HepG2 (cell line): ENCODE results near the gene ASCL3. TPM values are rescaled to one million over a fixed set of nuclear protein-coding genes. Genes with fewer than 3 reads are reported as not detected.

Source experiments
- ARHGAP35 ChIP-seq: sonication (generic); formaldehyde crosslinking; IDR thresholded peaks from 2 replicates; pipeline ENCODE4 v1.9.0; 2022; ENCODE audit warnings: mild to moderate bottlenecking, inconsistent platforms, moderate library complexity, missing genetic modification reagents, borderline replicate concordance
- ARNTL ChIP-seq: sonication (generic); formaldehyde crosslinking; IDR thresholded peaks from 2 replicates; pipeline ENCODE4 v1.4.0; 2020; ENCODE audit warnings: mild to moderate bottlenecking, missing genetic modification reagents
- DNMT1 ChIP-seq: sonication (generic); formaldehyde crosslinking; IDR thresholded peaks from 2 replicates; pipeline ENCODE4 v1.5.1; 2020; ENCODE audit warnings: mild to moderate bottlenecking, missing genetic modification reagents
- FOXA3 ChIP-seq: IDR thresholded peaks from 2 replicates; pipeline ENCODE4 v1.6.1; 2016; ENCODE audit warnings: missing genetic modification reagents, missing compliant biosample characterization
- GPN1 ChIP-seq: sonication (generic); formaldehyde crosslinking; IDR thresholded peaks from 2 replicates; pipeline ENCODE4 v1.5.1; 2020; ENCODE audit warnings: missing genetic modification reagents, borderline replicate concordance
- MAFF ChIP-seq: IDR thresholded peaks from 2 replicates; pipeline ENCODE4 v1.6.1; 2011; ENCODE audit warnings: low read depth, low read length, improper control_type of control experiment
- MAFG ChIP-seq: sonication (generic); formaldehyde crosslinking; IDR thresholded peaks from 2 replicates; pipeline ENCODE4 v1.5.1; 2020; ENCODE audit warnings: mild to moderate bottlenecking, missing genetic modification reagents
- MATR3 ChIP-seq: sonication (generic); formaldehyde crosslinking; IDR thresholded peaks from 2 replicates; pipeline ENCODE4 v1.4.0; 2020; ENCODE audit warnings: missing genetic modification reagents
- NCOR1 ChIP-seq: fragments of 200-600 bp; sonication (generic); IDR thresholded peaks from 2 replicates; pipeline ENCODE4 v1.7.0; 2017; ENCODE audit warnings: antibody characterized with exemption, low read length, borderline replicate concordance
- PAWR ChIP-seq: sonication (generic); formaldehyde crosslinking; IDR thresholded peaks from 2 replicates; pipeline ENCODE4 v1.4.0; 2020; ENCODE audit warnings: missing genetic modification reagents, mild to moderate bottlenecking, borderline replicate concordance
- RARG ChIP-seq: sonication (generic); formaldehyde crosslinking; IDR thresholded peaks from 2 replicates; pipeline ENCODE4 v1.4.0; 2020; ENCODE audit warnings: low read depth, mild to moderate bottlenecking, missing genetic modification reagents
- RNF2 ChIP-seq: fragments of 450-650 bp; conservative IDR thresholded peaks from 2 replicates; pipeline ENCODE4 v1.6.1; 2016; ENCODE audit warnings: low read depth
- SALL2 ChIP-seq: sonication (generic); formaldehyde crosslinking; IDR thresholded peaks from 2 replicates; pipeline ENCODE4 v1.8.1; 2023; ENCODE audit warnings: mild to moderate bottlenecking, missing genetic modification reagents, inconsistent platforms
- SMAD9 ChIP-seq: sonication (generic); formaldehyde crosslinking; IDR thresholded peaks from 2 replicates; pipeline ENCODE4 v1.5.1; 2020; ENCODE audit warnings: mild to moderate bottlenecking, missing genetic modification reagents
- THYN1 ChIP-seq: sonication (generic); formaldehyde crosslinking; IDR thresholded peaks from 2 replicates; pipeline ENCODE4 v1.8.1; 2023; ENCODE audit warnings: low read depth, mild to moderate bottlenecking, moderate library complexity, missing genetic modification reagents, borderline replicate concordance
- TOPORS ChIP-seq: sonication (generic); formaldehyde crosslinking; IDR thresholded peaks from 2 replicates; pipeline ENCODE4 v1.8.0; 2023; ENCODE audit warnings: mild to moderate bottlenecking, missing genetic modification reagents
- ZNF256 ChIP-seq: sonication (generic); formaldehyde crosslinking; conservative IDR thresholded peaks from 2 replicates; pipeline ENCODE4 v1.4.0; 2020; ENCODE audit warnings: missing genetic modification reagents
- ZNF33B ChIP-seq: sonication (generic); formaldehyde crosslinking; IDR thresholded peaks from 2 replicates; pipeline ENCODE4 v1.5.1; 2020; ENCODE audit warnings: mild to moderate bottlenecking, missing genetic modification reagents
- ZNF713 ChIP-seq: sonication (generic); formaldehyde crosslinking; IDR thresholded peaks from 2 replicates; pipeline ENCODE4 v1.4.0; 2020; ENCODE audit warnings: mild to moderate bottlenecking, missing genetic modification reagents
- ZSCAN25 ChIP-seq: sonication (generic); formaldehyde crosslinking; IDR thresholded peaks from 2 replicates; pipeline ENCODE4 v1.8.0; 2022; ENCODE audit warnings: mild to moderate bottlenecking, missing genetic modification reagents
- polyA plus RNA-seq, 8 experiments: library from polyadenylated mRNA; depleted of rRNA in 3 of 8; stranded (reverse) in 7 of 8; unstranded in 1 of 8; fragments of >200 nt; fragmentation: Illumina TruSeq in 4 of 8; extraction: Trizol in 4 of 8; gene quantifications; 2 replicates each; pipeline versions ENCODE4 v1.2.1 to v1.2.3, GENCODE V29; 2011 to 2016; ENCODE audit warnings: low read depth in 4 of 8, missing spikeins in 1 of 8, mixed read lengths in 1 of 8; ENCODE audit not compliant: insufficient read depth in 1 of 8
- total RNA-seq, 5 experiments: library from RNA; depleted of rRNA; stranded (reverse); fragments of >200 nt; fragmentation: Illumina TruSeq; extraction: Trizol; gene quantifications; 2 replicates each; pipeline ENCODE4 v1.2.3, GENCODE V29; 2016; ENCODE audit warnings: low read depth in 1 of 5
- TF ChIP-seq, protein P1 (sequence below): sonication (generic); formaldehyde crosslinking; IDR thresholded peaks from 2 replicates; pipeline ENCODE4 v1.8.0; 2022; ENCODE audit warnings: mild to moderate bottlenecking, missing genetic modification reagents, borderline replicate concordance
- TF ChIP-seq, protein P2 (sequence below): IDR thresholded peaks from 2 replicates; pipeline ENCODE4 v1.6.1; 2018; ENCODE audit warnings: missing genetic modification reagents, mild to moderate bottlenecking, missing compliant biosample characterization
- TF ChIP-seq, protein P3 (sequence below): sonication (generic); formaldehyde crosslinking; IDR thresholded peaks from 2 replicates; pipeline ENCODE4 v1.4.0; 2020; ENCODE audit warnings: missing genetic modification reagents, mild to moderate bottlenecking, borderline replicate concordance

ASCL3 gene
- total and polyA plus RNA-seq, 2 of the 13 experiments (the other 11 are each of a cell fraction or from before 2014, with no cell fraction given): not detected

DNA sequence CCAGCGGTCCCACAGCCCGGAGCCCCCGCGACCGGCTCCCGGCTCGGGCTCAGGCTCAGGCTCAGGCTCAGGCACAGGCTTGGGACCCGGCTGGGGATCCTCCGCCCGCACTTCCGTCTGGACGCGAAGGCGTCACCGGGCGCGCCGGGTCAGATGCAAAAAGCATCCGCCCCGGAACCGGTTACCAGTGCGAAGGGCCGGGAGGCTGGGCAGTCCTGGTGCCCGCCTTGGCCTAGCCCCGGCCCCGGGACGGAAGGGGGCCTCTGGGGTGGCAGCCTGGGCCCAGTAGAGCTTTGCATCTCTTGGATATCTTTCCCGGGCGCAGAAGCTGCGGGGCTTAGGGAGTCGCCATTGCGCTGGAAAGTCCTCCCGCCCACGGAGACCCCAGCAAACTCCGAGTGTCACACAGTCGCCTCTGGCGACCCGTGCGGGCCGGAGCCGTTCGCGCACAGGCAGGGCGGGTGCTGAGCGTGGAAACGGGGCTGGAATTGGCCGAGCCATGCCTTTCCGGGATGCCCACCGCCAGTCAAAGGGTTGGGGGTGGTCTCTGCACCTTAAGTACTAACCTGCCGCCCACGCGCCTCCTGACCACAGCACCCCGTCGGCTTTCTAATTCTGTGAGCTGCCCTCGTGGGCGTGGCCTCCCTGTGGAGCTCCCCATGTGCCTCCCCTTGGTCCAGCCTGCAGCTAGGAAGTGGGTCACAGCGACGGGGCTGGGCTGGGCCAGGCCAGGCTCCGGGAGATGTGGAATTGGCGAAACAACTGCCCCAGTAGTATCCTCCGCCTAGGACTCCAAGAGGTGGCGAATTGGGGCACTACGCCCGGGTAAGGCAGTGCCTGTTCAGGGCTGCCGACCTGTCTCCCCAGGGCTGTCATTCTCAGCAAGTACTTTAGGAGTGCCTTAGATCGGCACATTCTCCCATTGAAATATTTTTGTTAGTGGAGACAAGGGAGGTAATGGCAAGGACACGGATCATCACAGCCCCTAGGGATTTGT is 21.8 kb upstream of the ASCL3 start, which contains the start of gene TMEM9B (continued):
- TF ChIP-seq MAFF (no peak), MATR3 (no peak), ZSCAN25 (peak; percentile 35; the same call in 1 of the 2 replicates), ZNF713 (CRISPR knock-in tag) (no peak; the same call in 1 of the 2 replicates), MAFG (CRISPR knock-in tag) (no peak; the same call in 1 of the 2 replicates), ARHGAP35 (CRISPR knock-in tag) (no peak), GPN1 (CRISPR knock-in tag) (no peak), NCOR1 (no peak), FOXA3 (CRISPR knock-in tag) (no peak), RARG (no peak), SALL2 (CRISPR knock-in tag) (no peak; the same call in 1 of the 2 replicates), SMAD9 (CRISPR knock-in tag) (no peak), RNF2 (no peak), DNMT1 (CRISPR knock-in tag) (peak; percentile 41; the same call in 1 of the 2 replicates), PAWR (CRISPR knock-in tag) (no peak), ZNF256 (CRISPR knock-in tag) (no peak; the same call in 1 of the 2 replicates), TOPORS (CRISPR knock-in tag) (0 out of 2 replicates have a peak, but pooled peaks have one; percentile 48), ARNTL (CRISPR knock-in tag) (peak; percentile 35; the same call in 1 of the 2 replicates), ZNF33B (CRISPR knock-in tag) (peak; percentile 60; the same call in 1 of the 2 replicates), THYN1 (CRISPR knock-in tag) (no peak)
- TF ChIP-seq, protein P1, sequence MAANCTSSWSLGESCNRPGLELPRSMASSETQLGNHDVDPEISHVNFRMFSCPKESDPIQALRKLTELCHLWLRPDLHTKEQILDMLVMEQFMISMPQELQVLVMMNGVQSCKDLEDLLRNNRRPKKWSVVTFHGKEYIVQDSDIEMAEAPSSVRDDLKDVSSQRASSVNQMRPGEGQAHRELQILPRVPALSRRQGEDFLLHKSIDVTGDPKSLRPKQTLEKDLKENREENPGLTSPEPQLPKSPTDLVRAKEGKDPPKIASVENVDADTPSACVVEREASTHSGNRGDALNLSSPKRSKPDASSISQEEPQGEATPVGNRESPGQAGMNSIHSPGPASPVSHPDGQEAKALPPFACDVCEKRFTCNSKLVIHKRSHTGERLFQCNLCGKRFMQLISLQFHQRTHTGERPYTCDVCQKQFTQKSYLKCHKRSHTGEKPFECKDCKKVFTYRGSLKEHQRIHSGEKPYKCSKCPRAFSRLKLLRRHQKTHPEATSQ: no peak
- TF ChIP-seq, protein P2, sequence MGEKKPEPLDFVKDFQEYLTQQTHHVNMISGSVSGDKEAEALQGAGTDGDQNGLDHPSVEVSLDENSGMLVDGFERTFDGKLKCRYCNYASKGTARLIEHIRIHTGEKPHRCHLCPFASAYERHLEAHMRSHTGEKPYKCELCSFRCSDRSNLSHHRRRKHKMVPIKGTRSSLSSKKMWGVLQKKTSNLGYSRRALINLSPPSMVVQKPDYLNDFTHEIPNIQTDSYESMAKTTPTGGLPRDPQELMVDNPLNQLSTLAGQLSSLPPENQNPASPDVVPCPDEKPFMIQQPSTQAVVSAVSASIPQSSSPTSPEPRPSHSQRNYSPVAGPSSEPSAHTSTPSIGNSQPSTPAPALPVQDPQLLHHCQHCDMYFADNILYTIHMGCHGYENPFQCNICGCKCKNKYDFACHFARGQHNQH (CRISPR knock-in tag): no peak; the same call in 1 of the 2 replicates
- TF ChIP-seq, protein P3, sequence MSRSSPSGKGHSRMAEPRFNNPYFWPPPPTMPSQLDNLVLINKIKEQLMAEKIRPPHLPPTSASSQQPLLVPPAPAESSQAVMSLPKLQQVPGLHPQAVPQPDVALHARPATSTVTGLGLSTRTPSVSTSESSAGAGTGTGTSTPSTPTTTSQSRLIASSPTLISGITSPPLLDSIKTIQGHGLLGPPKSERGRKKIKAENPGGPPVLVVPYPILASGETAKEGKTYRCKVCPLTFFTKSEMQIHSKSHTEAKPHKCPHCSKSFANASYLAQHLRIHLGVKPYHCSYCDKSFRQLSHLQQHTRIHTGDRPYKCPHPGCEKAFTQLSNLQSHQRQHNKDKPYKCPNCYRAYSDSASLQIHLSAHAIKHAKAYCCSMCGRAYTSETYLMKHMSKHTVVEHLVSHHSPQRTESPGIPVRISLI: peak; percentile 47; the same call in 1 of the 2 replicates
